Measurements from ENCODE around the gene NFYC. TPM values are rescaled to one million over a fixed set of nuclear protein-coding genes. Genes with fewer than 3 reads are reported as not detected.

Gene NFYC
- total RNA-seq, 1 donor from 2014 or later: 38.0 TPM

DNA sequence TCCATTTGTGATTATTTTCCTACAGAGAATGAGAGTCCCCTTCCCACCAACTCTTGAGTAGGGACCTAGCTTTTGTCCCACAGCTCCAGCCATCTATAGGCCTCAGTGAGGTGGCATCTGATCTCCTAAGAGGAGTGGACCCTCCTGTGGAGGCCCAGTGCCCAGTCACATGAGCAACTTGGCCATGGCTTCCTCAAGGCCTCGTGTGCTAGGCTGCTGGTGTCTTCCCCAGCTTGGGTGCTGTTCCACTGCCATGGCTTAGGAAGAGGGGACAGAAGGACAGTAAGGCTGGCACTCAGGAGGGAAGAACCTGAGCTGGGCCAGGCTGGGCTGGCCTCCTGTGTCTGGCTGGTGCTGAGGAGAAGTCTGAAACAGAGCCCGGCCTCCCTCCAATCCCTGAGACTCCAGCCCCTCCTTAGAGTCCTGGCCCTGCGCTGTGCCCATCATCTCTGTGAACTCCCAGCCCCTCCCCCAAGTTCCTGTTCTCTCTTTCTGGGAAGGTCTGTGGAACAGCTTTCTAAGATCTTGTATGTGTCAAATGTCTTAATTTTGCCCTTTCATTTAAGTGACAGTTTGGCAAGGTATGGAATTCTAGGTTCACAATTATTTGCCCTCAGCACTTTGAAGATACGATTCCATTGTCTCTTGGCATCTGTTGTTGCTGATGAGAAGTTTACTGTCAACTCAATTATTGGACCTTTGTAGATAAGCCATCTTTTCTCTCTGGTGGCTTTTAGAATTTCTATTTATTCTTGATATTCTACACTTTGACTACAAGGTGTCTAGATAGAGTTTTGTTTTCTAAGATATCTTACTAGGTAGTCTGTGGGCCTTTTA is 85.0 kb downstream of the NFYC start:
- DNase-seq (ENCODE audit: low spot score): no peak
- Histone ChIP-seq H3K9me3 (ENCODE audit: low read depth) (no peaks in the 10 kb centered on the region), H3K4me2 (no peak overlapping the region), H3K4me3 (no peak overlapping the region), H3K4me1 (no peaks in the 10 kb centered on the region), H3K27ac (no peak overlapping the region), H4K20me1 (ENCODE audit: low read depth) (peaks cover 11% of the 10 kb centered on the region), H2AFZ (replicated peaks) (no peak overlapping the region), H3K9ac (no peak overlapping the region), H3K36me3 (no peaks in the 10 kb centered on the region), H3K27me3 (peaks cover 8% of the 10 kb centered on the region), H3F3A (ENCODE audit: low read depth) (peaks cover 23% of the 10 kb centered on the region), H3K79me2 (ENCODE audit: low read depth) (no peaks in the 10 kb centered on the region)
- peaks cover 2% of the 10 kb centered on the region for H3K27me3 Mint-ChIP-seq (ENCODE audit: insufficient read depth, low read depth)
- no peak overlapping the region for H3K27ac Mint-ChIP-seq
- no peak for TF ChIP-seq EZH2 (IDR thresholded peaks at IDR 0.05)
- TF ChIP-seq, protein P1, sequence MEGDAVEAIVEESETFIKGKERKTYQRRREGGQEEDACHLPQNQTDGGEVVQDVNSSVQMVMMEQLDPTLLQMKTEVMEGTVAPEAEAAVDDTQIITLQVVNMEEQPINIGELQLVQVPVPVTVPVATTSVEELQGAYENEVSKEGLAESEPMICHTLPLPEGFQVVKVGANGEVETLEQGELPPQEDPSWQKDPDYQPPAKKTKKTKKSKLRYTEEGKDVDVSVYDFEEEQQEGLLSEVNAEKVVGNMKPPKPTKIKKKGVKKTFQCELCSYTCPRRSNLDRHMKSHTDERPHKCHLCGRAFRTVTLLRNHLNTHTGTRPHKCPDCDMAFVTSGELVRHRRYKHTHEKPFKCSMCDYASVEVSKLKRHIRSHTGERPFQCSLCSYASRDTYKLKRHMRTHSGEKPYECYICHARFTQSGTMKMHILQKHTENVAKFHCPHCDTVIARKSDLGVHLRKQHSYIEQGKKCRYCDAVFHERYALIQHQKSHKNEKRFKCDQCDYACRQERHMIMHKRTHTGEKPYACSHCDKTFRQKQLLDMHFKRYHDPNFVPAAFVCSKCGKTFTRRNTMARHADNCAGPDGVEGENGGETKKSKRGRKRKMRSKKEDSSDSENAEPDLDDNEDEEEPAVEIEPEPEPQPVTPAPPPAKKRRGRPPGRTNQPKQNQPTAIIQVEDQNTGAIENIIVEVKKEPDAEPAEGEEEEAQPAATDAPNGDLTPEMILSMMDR (IDR thresholded peaks at IDR 0.05): no peak
- TF ChIP-seq EZH2phosphoT487 (IDR thresholded peaks at IDR 0.05): no peak
- peaks cover 36% of the 10 kb centered on the region for H3K36me3 Mint-ChIP-seq
- H3K4me3 Mint-ChIP-seq: no peak overlapping the region
- H3K4me1 Mint-ChIP-seq: no peaks in the 10 kb centered on the region
- H3K9me3 Mint-ChIP-seq: peaks cover 16% of the 10 kb centered on the region

DNA sequence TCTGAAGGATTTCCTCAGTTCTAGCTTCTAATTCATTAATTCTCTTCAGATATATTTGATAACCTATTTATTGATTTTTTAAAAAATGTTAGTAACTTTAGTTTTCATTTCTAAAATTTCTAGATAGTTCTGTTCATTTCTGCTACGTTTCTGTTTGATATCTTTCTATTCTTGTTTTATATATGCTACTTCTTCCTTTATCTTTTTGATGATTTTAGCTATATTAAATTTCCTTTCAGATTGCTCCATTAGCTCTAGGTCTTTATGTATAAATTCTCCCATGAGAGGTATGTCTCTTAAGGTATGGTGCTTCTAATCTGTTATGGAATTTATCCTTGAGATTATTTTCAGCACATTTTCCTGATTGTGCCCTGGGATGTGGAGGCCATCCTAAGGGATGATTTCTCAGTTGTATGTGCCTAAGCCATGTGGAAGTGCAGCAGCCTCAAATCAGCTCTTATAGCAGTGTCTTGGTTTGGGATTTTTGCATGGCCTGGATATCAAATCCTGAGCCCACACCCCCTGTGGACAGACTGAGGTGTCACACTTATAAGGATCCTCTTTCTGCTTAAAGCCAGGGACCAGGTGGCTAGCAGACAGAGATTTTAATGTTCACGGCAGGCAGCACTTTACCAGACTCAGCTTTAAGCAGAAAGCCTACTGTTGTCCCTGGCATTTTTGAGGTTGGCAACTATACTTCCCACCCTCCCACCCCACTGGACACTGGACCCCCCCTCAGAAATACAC is 85.9 kb downstream of the NFYC start:
- H3K9me3 Mint-ChIP-seq: peaks cover 16% of the 10 kb centered on the region
- TF ChIP-seq EZH2 (IDR thresholded peaks at IDR 0.05) (no peak), EZH2phosphoT487 (IDR thresholded peaks at IDR 0.05) (no peak)
- TF ChIP-seq, protein P1 (IDR thresholded peaks at IDR 0.05): no peak
- Histone ChIP-seq H3K9ac (no peak overlapping the region), H3F3A (ENCODE audit: low read depth) (peaks cover 20% of the 10 kb centered on the region), H3K4me3 (no peak overlapping the region), H3K79me2 (ENCODE audit: low read depth) (no peaks in the 10 kb centered on the region), H3K36me3 (no peaks in the 10 kb centered on the region), H2AFZ (replicated peaks) (no peak overlapping the region), H3K4me1 (peaks cover 4% of the 10 kb centered on the region), H3K9me3 (ENCODE audit: low read depth) (no peaks in the 10 kb centered on the region), H4K20me1 (ENCODE audit: low read depth) (peaks cover 5% of the 10 kb centered on the region), H3K4me2 (no peak overlapping the region), H3K27me3 (peaks cover 18% of the 10 kb centered on the region), H3K27ac (no peak overlapping the region)
- no peak overlapping the region for H3K27ac Mint-ChIP-seq
- H3K27me3 Mint-ChIP-seq (ENCODE audit: insufficient read depth, low read depth): peaks cover 7% of the 10 kb centered on the region
- no peak for DNase-seq (ENCODE audit: low spot score)
- peaks cover 36% of the 10 kb centered on the region for H3K36me3 Mint-ChIP-seq
- no peak overlapping the region for H3K4me3 Mint-ChIP-seq
- H3K4me1 Mint-ChIP-seq: no peaks in the 10 kb centered on the region

GRCh38 chr1:40780678-40781607 is 89.4 kb downstream of the NFYC start:
- Histone ChIP-seq H3K36me3 (no peaks in the 10 kb centered on the region), H3K4me3 (no peak overlapping the region), H3K27me3 (peaks cover 49% of the 10 kb centered on the region), H3K9ac (no peak overlapping the region), H3K4me2 (no peak overlapping the region), H3K79me2 (ENCODE audit: low read depth) (no peaks in the 10 kb centered on the region), H3K27ac (no peak overlapping the region), H2AFZ (replicated peaks) (no peak overlapping the region), H3K9me3 (ENCODE audit: low read depth) (no peaks in the 10 kb centered on the region), H3K4me1 (peaks cover 12% of the 10 kb centered on the region), H3F3A (ENCODE audit: low read depth) (peaks cover 22% of the 10 kb centered on the region), H4K20me1 (ENCODE audit: low read depth) (peaks cover 8% of the 10 kb centered on the region)
- DNase-seq (ENCODE audit: low spot score): no peak
- Mint-ChIP-seq H3K36me3 (peaks cover 23% of the 10 kb centered on the region), H3K4me3 (no peak overlapping the region), H3K27ac (no peak overlapping the region), H3K4me1 (peaks cover 22% of the 10 kb centered on the region), H3K9me3 (peaks cover 16% of the 10 kb centered on the region), H3K27me3 (ENCODE audit: insufficient read depth, low read depth) (peaks cover 18% of the 10 kb centered on the region)
- no peak for TF ChIP-seq EZH2phosphoT487 (IDR thresholded peaks at IDR 0.05)
- TF ChIP-seq, protein P1 (IDR thresholded peaks at IDR 0.05): no peak
- no peak for TF ChIP-seq EZH2 (IDR thresholded peaks at IDR 0.05)
